ENCODE results near the gene PLCB2. TPM values are rescaled to one million over a fixed set of nuclear protein-coding genes. Genes with fewer than 3 reads are reported as not detected.

PLCB2 gene
- total and polyA plus RNA-seq, 4 experiments from 2014 or later: 22.6 to 219 (median 124) TPM

DNA sequence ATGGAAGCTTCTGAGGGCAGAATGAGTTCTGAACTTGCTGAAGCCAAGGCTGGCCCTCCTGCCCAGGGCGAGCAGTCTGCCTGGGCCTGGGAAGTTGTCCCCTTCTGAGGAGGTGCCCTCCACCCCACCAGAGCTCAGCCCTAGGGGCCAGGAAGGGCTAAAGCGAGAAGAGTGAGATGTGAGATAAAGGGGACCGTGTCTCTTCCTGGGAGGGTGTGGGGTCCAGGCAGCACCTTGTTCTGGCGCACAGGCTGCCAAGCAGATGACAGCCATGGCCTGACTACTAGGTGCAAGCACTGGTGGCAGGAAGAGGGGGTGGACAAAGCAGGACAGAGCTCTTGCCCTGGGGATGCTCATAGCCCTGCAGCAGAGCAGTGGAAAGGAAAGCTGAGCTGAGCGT lies 65.1 kb downstream of the PLCB2 start:
- Mint-ChIP-seq H3K4me1 (peaks cover 5 to 12% (median 7%) of the 10 kb centered on the region in 4 donors), H3K9me3 (peaks cover 0 to 2% (median 0%) of the 10 kb centered on the region in 8 donors), H3K36me3 (no peaks in the 10 kb centered on the region), H3K4me3 (no peak overlapping the region), H3K27ac (no peak overlapping the region), H3K27me3 (peaks cover 12% of the 10 kb centered on the region in 2 donors)
- CTCF ChIA-PET (ENCODE audit: partially characterized antibody): interaction anchor here (0.8 kb wide), 1 partner anchor 25 kb away, joined by 3 read pairs; no protein-coding TSS in a partner anchor
- H3K4me3 ChIP-seq (ENCODE audit: low read length in 2 of 2): no peak overlapping the region
- DNase-seq: no peak
- H3K27me3 ChIP-seq (ENCODE audit: insufficient read depth, low read length): no peaks in the 10 kb centered on the region
- no peak overlapping the region for H3K27ac ChIP-seq (ENCODE audit: low read depth, low read length)
- no peaks in the 10 kb centered on the region for H3K9me3 ChIP-seq (ENCODE audit: control insufficient read depth in 1 of 2, low read length in 2 of 2)
- H3K4me1 ChIP-seq (ENCODE audit: insufficient read depth, low read length): peaks cover 12% of the 10 kb centered on the region
- POLR2A ChIA-PET (ENCODE audit: partially characterized antibody): no interaction called here
- intact Hi-C loops (cut with micrococcal nuclease): no loop called here
- no peaks in the 10 kb centered on the region for H3K36me3 ChIP-seq (ENCODE audit: insufficient read depth, low read length)

DNA sequence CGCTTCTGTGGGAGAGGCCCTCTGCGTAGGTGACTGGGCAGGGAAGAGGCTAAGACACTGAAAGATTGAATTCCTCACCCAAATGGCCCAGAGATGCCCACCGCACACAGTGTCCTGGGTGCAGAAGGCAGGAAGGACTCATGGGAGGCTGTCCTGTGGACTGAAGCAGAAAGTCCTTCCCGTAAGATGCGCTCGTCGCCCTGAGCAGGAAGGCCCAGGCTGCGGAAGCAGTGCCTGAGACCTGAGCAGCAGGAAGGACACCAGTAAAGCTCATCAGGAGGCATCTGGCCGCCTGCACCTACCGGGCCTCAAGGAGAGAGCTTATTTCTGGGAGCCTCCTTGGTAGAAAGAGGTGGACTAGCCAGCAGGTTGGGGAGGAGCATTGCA lies 65.5 kb downstream of the PLCB2 start:
- H3K36me3 Mint-ChIP-seq: no peaks in the 10 kb centered on the region
- no peak overlapping the region for H3K4me3 Mint-ChIP-seq
- Histone ChIP-seq H3K4me1 (ENCODE audit: insufficient read depth, low read length) (peaks cover 12% of the 10 kb centered on the region), H3K36me3 (ENCODE audit: insufficient read depth, low read length) (no peaks in the 10 kb centered on the region), H3K4me3 (ENCODE audit: low read length in 2 of 2) (no peak overlapping the region), H3K27ac (ENCODE audit: low read depth, low read length) (no peak overlapping the region), H3K27me3 (ENCODE audit: insufficient read depth, low read length) (no peaks in the 10 kb centered on the region), H3K9me3 (ENCODE audit: control insufficient read depth in 1 of 2, low read length in 2 of 2) (no peaks in the 10 kb centered on the region)
- H3K27me3 Mint-ChIP-seq: peaks cover 12% of the 10 kb centered on the region in 2 donors
- POLR2A ChIA-PET (ENCODE audit: partially characterized antibody): no interaction called here
- peaks cover 5 to 12% (median 7%) of the 10 kb centered on the region in 4 donors for H3K4me1 Mint-ChIP-seq
- CTCF ChIA-PET (ENCODE audit: partially characterized antibody): interaction anchor here (0.8 kb wide), 1 partner anchor 25 kb away, joined by 3 read pairs; no protein-coding TSS in a partner anchor
- intact Hi-C loops (cut with micrococcal nuclease): no loop called here
- H3K9me3 Mint-ChIP-seq: peaks cover 0 to 2% (median 0%) of the 10 kb centered on the region in 8 donors
- H3K27ac Mint-ChIP-seq: no peak overlapping the region
- no peak for DNase-seq

DNA sequence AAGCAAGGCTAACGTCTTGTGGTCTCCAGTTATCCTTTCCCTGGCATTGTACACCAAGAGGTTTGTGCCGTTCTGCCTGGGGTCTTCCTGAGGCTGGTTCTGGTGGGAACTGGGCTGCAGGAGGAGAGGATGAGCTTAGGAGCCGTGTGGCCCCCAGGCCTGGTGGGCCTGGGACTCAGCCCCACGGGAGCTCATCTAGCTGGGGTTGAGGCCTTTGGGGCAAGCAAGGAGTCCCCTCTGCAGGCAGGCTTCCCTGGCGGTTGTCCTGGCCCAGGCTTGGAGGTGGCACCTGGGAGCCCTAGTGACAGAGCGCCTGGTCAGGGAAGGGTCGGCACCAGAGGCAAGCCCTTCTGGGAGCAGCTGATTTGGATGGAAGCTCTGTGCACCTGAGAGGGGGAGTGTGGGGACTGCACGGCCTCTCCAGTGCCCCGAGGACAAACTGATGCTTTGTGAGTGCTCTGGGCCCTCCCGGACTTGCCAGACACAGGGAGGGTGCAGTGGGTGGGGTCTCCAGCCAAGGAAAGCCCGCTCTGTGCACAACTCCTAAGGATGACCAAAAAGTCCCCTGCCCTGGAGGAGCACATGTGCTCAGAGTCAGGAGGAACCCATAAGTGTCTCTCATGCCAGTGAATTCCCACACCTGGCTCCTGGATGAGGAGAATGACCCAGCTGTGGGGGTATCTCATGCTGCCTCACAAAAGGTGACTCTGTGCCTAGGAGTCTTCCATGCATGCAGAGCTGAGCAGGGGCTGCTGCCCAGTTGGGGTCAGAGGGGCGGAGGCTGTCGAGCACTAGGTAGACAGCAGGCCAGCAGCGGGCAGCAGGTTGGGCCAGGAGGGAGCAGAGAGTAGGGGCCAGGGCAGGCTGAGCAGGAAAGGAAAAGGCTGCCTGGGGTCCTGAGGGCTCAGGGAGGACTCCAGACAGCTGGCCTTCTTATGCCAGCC lies 66.2 kb downstream of the PLCB2 start:
- POLR2A ChIA-PET (ENCODE audit: partially characterized antibody): no interaction called here
- CTCF ChIA-PET (ENCODE audit: partially characterized antibody): interaction anchor here (0.8 to 1.1 kb wide), 3 partner anchors 12 to 135 kb away, joined by 3 read pairs; no protein-coding TSS in a partner anchor
- Mint-ChIP-seq H3K4me1 (peaks cover 5 to 12% (median 7%) of the 10 kb centered on the region in 4 donors), H3K9me3 (peaks cover 0 to 2% (median 0%) of the 10 kb centered on the region in 8 donors), H3K36me3 (no peaks in the 10 kb centered on the region), H3K27ac (no peak overlapping the region), H3K4me3 (no peak overlapping the region), H3K27me3 (peaks cover 12% of the 10 kb centered on the region in 2 donors)
- no peak overlapping the region for H3K27ac ChIP-seq (ENCODE audit: low read depth, low read length)
- no peak overlapping the region for H3K4me3 ChIP-seq (ENCODE audit: low read length in 2 of 2)
- intact Hi-C loops (cut with micrococcal nuclease): no loop called here
- H3K27me3 ChIP-seq (ENCODE audit: insufficient read depth, low read length): no peaks in the 10 kb centered on the region
- no peaks in the 10 kb centered on the region for H3K9me3 ChIP-seq (ENCODE audit: control insufficient read depth in 1 of 2, low read length in 2 of 2)
- H3K36me3 ChIP-seq (ENCODE audit: insufficient read depth, low read length): no peaks in the 10 kb centered on the region
- peaks cover 12% of the 10 kb centered on the region for H3K4me1 ChIP-seq (ENCODE audit: insufficient read depth, low read length)
- no peak for DNase-seq

DNA sequence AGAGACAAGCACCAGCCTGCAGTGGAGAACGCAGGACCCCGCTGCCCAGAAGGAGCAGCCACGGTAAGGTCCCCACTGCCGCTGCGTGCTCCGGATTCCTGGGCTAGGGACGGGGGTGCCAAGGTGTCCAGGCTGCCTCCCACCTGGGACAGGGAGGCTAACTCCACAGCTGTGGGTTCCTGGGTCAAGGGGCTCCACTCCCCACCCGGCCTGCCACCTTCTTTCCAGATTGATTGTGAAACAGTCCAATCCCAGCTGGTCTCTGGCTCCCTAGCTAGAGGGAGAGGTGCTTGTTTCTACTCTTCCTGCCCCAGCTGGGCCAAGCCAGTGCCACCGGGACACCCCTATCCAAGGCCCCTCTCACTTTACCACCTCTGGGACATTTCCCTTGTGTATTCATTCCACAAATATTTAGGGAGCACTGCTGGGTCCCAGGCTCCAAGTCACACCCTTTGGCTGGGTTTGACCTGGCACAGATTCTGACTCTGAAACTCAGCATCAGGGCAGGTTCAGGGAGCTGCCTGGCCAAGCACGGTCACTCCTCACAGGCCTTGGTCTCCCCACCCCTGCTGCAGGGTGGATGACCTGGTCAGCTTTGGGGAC lies 67.0 kb downstream of the PLCB2 start:
- H3K36me3 Mint-ChIP-seq: no peaks in the 10 kb centered on the region
- no peak for DNase-seq
- ChIA-PET CTCF (ENCODE audit: partially characterized antibody) (interaction anchor here (0.7 to 1.1 kb wide), 3 partner anchors 13 to 134 kb away, joined by 3 read pairs; no protein-coding TSS in a partner anchor), POLR2A (ENCODE audit: partially characterized antibody) (no interaction called here)
- no peak overlapping the region for H3K27ac Mint-ChIP-seq
- no peak overlapping the region for H3K4me3 ChIP-seq (ENCODE audit: low read length in 2 of 2)
- peaks cover 12% of the 10 kb centered on the region in 2 donors for H3K27me3 Mint-ChIP-seq
- no peaks in the 10 kb centered on the region for H3K27me3 ChIP-seq (ENCODE audit: insufficient read depth, low read length)
- intact Hi-C loops (cut with micrococcal nuclease): no loop called here
- H3K9me3 ChIP-seq (ENCODE audit: control insufficient read depth in 1 of 2, low read length in 2 of 2): no peaks in the 10 kb centered on the region
- H3K9me3 Mint-ChIP-seq: peaks cover 0 to 2% (median 0%) of the 10 kb centered on the region in 8 donors
- H3K4me1 ChIP-seq (ENCODE audit: insufficient read depth, low read length): peaks cover 12% of the 10 kb centered on the region
- peaks cover 5 to 12% (median 7%) of the 10 kb centered on the region in 4 donors for H3K4me1 Mint-ChIP-seq
- no peak overlapping the region for H3K27ac ChIP-seq (ENCODE audit: low read depth, low read length)
- H3K4me3 Mint-ChIP-seq: no peak overlapping the region
- no peaks in the 10 kb centered on the region for H3K36me3 ChIP-seq (ENCODE audit: insufficient read depth, low read length)

DNA sequence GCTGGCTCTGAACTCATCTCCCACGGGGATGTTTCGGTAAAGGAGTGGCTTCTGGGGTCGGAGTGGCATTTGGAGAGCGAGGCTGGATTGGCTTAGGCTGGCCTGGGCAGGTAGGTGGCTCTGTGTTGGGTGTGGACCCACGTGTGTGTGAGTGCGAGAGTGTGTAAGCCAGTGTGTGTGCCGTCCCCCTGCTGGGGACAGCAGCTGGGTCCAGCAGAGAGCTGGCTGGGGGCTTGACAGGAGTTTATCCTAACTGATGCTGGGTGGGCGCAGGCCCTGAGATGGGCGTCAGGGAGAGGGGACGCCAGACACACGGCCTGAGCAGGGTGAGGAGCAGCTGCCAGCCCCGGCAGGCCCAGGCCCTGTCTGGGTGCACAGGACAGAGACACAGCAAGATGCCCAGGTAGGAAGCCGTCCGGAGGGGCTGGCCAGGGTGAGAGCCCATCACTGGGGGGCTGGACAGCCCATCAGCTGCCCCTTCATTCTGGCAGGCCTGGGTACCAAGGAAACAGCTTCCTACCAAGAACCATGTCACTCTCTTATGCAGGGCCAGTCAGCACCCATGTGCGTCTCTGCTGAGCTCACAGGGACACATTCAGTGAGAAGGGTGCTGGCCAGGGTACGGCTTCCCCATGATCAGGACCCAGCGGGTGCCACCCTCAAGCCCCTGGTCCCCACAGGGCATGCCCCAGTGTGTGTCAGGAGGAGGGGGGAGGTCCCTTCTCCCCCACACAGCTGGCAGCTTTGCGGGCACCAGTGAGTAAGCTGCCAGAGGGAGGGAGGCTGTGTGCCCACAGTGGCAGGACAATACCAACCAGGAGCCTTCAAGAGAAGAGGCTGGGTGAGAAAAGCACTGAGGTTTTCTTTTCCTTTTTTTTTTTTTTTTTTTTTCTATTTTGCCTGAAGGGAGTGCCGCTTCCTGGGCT lies 67.8 kb downstream of the PLCB2 start:
- peaks cover 0 to 2% (median 0%) of the 10 kb centered on the region in 8 donors for H3K9me3 Mint-ChIP-seq
- H3K36me3 Mint-ChIP-seq: no peaks in the 10 kb centered on the region
- H3K4me1 ChIP-seq (ENCODE audit: insufficient read depth, low read length): peaks cover 12% of the 10 kb centered on the region
- H3K27me3 Mint-ChIP-seq: peaks cover 12% of the 10 kb centered on the region in 2 donors
- H3K27ac Mint-ChIP-seq: no peak overlapping the region
- no peaks in the 10 kb centered on the region for H3K9me3 ChIP-seq (ENCODE audit: control insufficient read depth in 1 of 2, low read length in 2 of 2)
- H3K27ac ChIP-seq (ENCODE audit: low read depth, low read length): no peak overlapping the region
- POLR2A ChIA-PET (ENCODE audit: partially characterized antibody): no interaction called here
- H3K36me3 ChIP-seq (ENCODE audit: insufficient read depth, low read length): no peaks in the 10 kb centered on the region
- no peak for DNase-seq
- CTCF ChIA-PET (ENCODE audit: partially characterized antibody): interaction anchor here (0.7 kb wide), 1 partner anchor 12 kb away, joined by 3 read pairs; no protein-coding TSS in a partner anchor
- peak overlapping the region in 2 of 8 donors; percentile 18 to 41 for H3K4me3 Mint-ChIP-seq
- intact Hi-C loops (cut with micrococcal nuclease): no loop called here
- no peak overlapping the region for H3K4me3 ChIP-seq (ENCODE audit: low read length in 2 of 2)
- peaks cover 5 to 12% (median 7%) of the 10 kb centered on the region in 4 donors for H3K4me1 Mint-ChIP-seq
- no peaks in the 10 kb centered on the region for H3K27me3 ChIP-seq (ENCODE audit: insufficient read depth, low read length)

DNA sequence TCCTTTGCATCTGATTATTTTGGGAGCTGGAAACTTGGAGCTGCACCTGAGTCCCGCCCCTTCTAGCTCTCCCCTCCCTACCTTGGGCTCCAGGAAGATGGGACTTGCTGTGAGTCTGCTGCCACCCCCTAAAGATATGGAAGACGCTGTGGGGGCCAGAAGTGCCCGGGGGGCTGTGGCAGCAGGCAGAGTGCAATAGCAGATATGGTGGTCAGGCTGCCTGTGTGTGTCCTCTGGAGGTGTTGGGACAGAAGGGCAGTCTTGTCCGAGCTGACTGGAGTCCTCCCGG lies 68.4 kb downstream of the PLCB2 start:
- H3K4me1 Mint-ChIP-seq: peaks cover 5 to 12% (median 7%) of the 10 kb centered on the region in 4 donors
- intact Hi-C loops (cut with micrococcal nuclease): no loop called here
- Histone ChIP-seq H3K4me1 (ENCODE audit: insufficient read depth, low read length) (peaks cover 12% of the 10 kb centered on the region), H3K27me3 (ENCODE audit: insufficient read depth, low read length) (no peaks in the 10 kb centered on the region), H3K27ac (ENCODE audit: low read depth, low read length) (no peak overlapping the region), H3K36me3 (ENCODE audit: insufficient read depth, low read length) (no peaks in the 10 kb centered on the region), H3K4me3 (ENCODE audit: low read length in 2 of 2) (no peak overlapping the region), H3K9me3 (ENCODE audit: control insufficient read depth in 1 of 2, low read length in 2 of 2) (no peaks in the 10 kb centered on the region)
- H3K9me3 Mint-ChIP-seq: peaks cover 0 to 2% (median 0%) of the 10 kb centered on the region in 8 donors
- peaks cover 12% of the 10 kb centered on the region in 2 donors for H3K27me3 Mint-ChIP-seq
- POLR2A ChIA-PET (ENCODE audit: partially characterized antibody): interaction anchor here (1.2 kb wide), 1 partner anchor 13 kb away, joined by 3 read pairs; no protein-coding TSS in a partner anchor
- CTCF ChIA-PET (ENCODE audit: partially characterized antibody): no interaction called here
- peak overlapping the region in 1 of 8 donors; percentile 56 for H3K4me3 Mint-ChIP-seq
- DNase-seq: no peak
- no peak overlapping the region for H3K27ac Mint-ChIP-seq
- no peaks in the 10 kb centered on the region for H3K36me3 Mint-ChIP-seq

All from CD4-positive, alpha-beta memory T cell (primary cell).